Large intestine (tissue), 3 donors: ENCODE results near the gene CYYR1. TPM values are rescaled to one million over a fixed set of nuclear protein-coding genes. Genes with fewer than 3 reads are reported as not detected.

Source experiments
- DNase-seq, 2 donors: peaks; one replicate each; pipeline versions ENCODE4 v3.0.0 to v3.0.0-alpha.2; 2013
- H3K27ac ChIP-seq: one replicate; pipeline ENCODE4 v1.5.1; 2013; ENCODE audit warnings: low read length
- H3K27me3 ChIP-seq: 2 replicates; pipeline ENCODE4 v1.6.1; 2013; ENCODE audit warnings: low read length; ENCODE audit not compliant: control insufficient read depth, insufficient read depth
- H3K36me3 ChIP-seq: 2 replicates; pipeline ENCODE4 v1.6.1; 2013; ENCODE audit warnings: low read length; ENCODE audit not compliant: control insufficient read depth, insufficient read depth
- H3K4me1 ChIP-seq: one replicate; pipeline ENCODE4 v1.6.1; 2013; ENCODE audit warnings: low read length; ENCODE audit not compliant: control insufficient read depth, insufficient read depth
- H3K4me3 ChIP-seq: one replicate; pipeline ENCODE4 v1.5.1; 2013; ENCODE audit warnings: low read length
- H3K9me3 ChIP-seq: one replicate; pipeline ENCODE4 v1.6.1; 2013; ENCODE audit warnings: mild to moderate bottlenecking, low read depth, low read length, moderate library complexity; ENCODE audit not compliant: control insufficient read depth
- WGBS: methylation state at CpG from one replicate; pipeline ENCODE4 v1.1.5; 2013; ENCODE audit warnings: low lambda C conversion rate; ENCODE audit not compliant: insufficient coverage; 5-methylcytosine and 5-hydroxymethylcytosine counted together
- polyA plus RNA-seq: library from polyadenylated mRNA; unstranded; fragments of 120-200 nt; gene quantifications from one replicate; pipeline ENCODE4 v1.2.1, GENCODE V29; 2013

The CYYR1 gene
- polyA plus RNA-seq, 1 donor = 6.4 TPM

GRCh38 chr21:26499495-26499894 lies 73.6 kb downstream of the CYYR1 start:
- no peak for DNase-seq
- no peak overlapping the region for H3K4me3 ChIP-seq
- no peak overlapping the region for H3K27ac ChIP-seq
- no peaks in the 10 kb centered on the region for H3K9me3 ChIP-seq
- no peaks in the 10 kb centered on the region for H3K36me3 ChIP-seq
- H3K4me1 ChIP-seq = no peaks in the 10 kb centered on the region
- no peaks in the 10 kb centered on the region for H3K27me3 ChIP-seq

GRCh38 chr21:26495283-26495849 lies 77.7 kb downstream of the CYYR1 start:
- no CpG with 5 or more reads among the region's 10 CpGs for WGBS
- Histone ChIP-seq H3K4me1 (no peaks in the 10 kb centered on the region), H3K27me3 (no peaks in the 10 kb centered on the region), H3K4me3 (no peak overlapping the region), H3K9me3 (no peaks in the 10 kb centered on the region), H3K36me3 (no peaks in the 10 kb centered on the region), H3K27ac (no peak overlapping the region)
- DNase-seq = no peak

- H3K9me3 ChIP-seq = peaks cover 3% of the 10 kb centered on the region
- no peak overlapping the region for H3K27ac ChIP-seq
- H3K27me3 ChIP-seq = no peaks in the 10 kb centered on the region
- 80% methylated on average over 1 of the region's 3 CpGs for WGBS
- no peak overlapping the region for H3K4me3 ChIP-seq
- no peaks in the 10 kb centered on the region for H3K36me3 ChIP-seq
- no peak for DNase-seq
- H3K4me1 ChIP-seq = no peaks in the 10 kb centered on the region
Measured at GRCh38 chr21:26491663-26492062, 81.4 kb downstream of the CYYR1 start.

- WGBS = no CpG with 5 or more reads among the region's 2 CpGs
- no peaks in the 10 kb centered on the region for H3K36me3 ChIP-seq
- no peak for DNase-seq
Measured at GRCh38 chr21:26490771-26491170, 82.3 kb downstream of the CYYR1 start.

GRCh38 chr21:26489781-26490180 lies 83.3 kb downstream of the CYYR1 start:
- Histone ChIP-seq H3K27me3 (no peaks in the 10 kb centered on the region), H3K9me3 (peaks cover 3% of the 10 kb centered on the region), H3K36me3 (no peaks in the 10 kb centered on the region), H3K4me1 (no peaks in the 10 kb centered on the region), H3K4me3 (no peak overlapping the region), H3K27ac (no peak overlapping the region)
- WGBS = no CpG with 5 or more reads among the region's 6 CpGs
- no peak for DNase-seq

More at GRCh38 chr21:26490771-26491170, 82.3 kb downstream of the CYYR1 start:
- H3K9me3 ChIP-seq = peaks cover 3% of the 10 kb centered on the region
- H3K4me1 ChIP-seq = no peaks in the 10 kb centered on the region
- H3K27me3 ChIP-seq = no peaks in the 10 kb centered on the region
- no peak overlapping the region for H3K4me3 ChIP-seq
- no peak overlapping the region for H3K27ac ChIP-seq

GRCh38 chr21:26487981-26488480 lies 85.1 kb downstream of the CYYR1 start:
- no peak for DNase-seq
- no peaks in the 10 kb centered on the region for H3K4me1 ChIP-seq
- H3K27me3 ChIP-seq = no peaks in the 10 kb centered on the region
- H3K27ac ChIP-seq = no peak overlapping the region
- peaks cover 3% of the 10 kb centered on the region for H3K9me3 ChIP-seq
- H3K36me3 ChIP-seq = no peaks in the 10 kb centered on the region
- H3K4me3 ChIP-seq = no peak overlapping the region
- 83% methylated on average over 1 of the region's 4 CpGs for WGBS

GRCh38 chr21:26473471-26473870 lies 99.6 kb downstream of the CYYR1 start:
- no peak overlapping the region for H3K27ac ChIP-seq
- H3K27me3 ChIP-seq = no peaks in the 10 kb centered on the region
- H3K9me3 ChIP-seq = no peaks in the 10 kb centered on the region
- WGBS = 100% methylated on average over 2 of the region's 2 CpGs
- H3K4me1 ChIP-seq = no peaks in the 10 kb centered on the region
- no peak overlapping the region for H3K4me3 ChIP-seq
- no peak for DNase-seq
- no peaks in the 10 kb centered on the region for H3K36me3 ChIP-seq

GRCh38 chr21:26471099-26471471 lies 102.0 kb downstream of the CYYR1 start:
- WGBS = no CpG with 5 or more reads among the region's 5 CpGs
- no peaks in the 10 kb centered on the region for H3K9me3 ChIP-seq
- DNase-seq = no peak
- H3K4me3 ChIP-seq = no peak overlapping the region
- H3K27ac ChIP-seq = no peak overlapping the region
- no peaks in the 10 kb centered on the region for H3K4me1 ChIP-seq
- H3K36me3 ChIP-seq = no peaks in the 10 kb centered on the region
- no peaks in the 10 kb centered on the region for H3K27me3 ChIP-seq

- H3K36me3 ChIP-seq = no peaks in the 10 kb centered on the region
- no peaks in the 10 kb centered on the region for H3K27me3 ChIP-seq
- WGBS = 94% methylated on average over 2 of the region's 8 CpGs
- H3K9me3 ChIP-seq = no peaks in the 10 kb centered on the region
- H3K4me3 ChIP-seq = no peak overlapping the region
- no peaks in the 10 kb centered on the region for H3K4me1 ChIP-seq
- no peak overlapping the region for H3K27ac ChIP-seq
- no peak for DNase-seq
Measured at GRCh38 chr21:26470351-26471098, 102.6 kb downstream of the CYYR1 start.

- Histone ChIP-seq H3K36me3 (no peaks in the 10 kb centered on the region), H3K4me1 (no peaks in the 10 kb centered on the region), H3K27me3 (no peaks in the 10 kb centered on the region), H3K27ac (no peak overlapping the region), H3K9me3 (no peaks in the 10 kb centered on the region), H3K4me3 (no peak overlapping the region)
- DNase-seq = no peak
- WGBS = no CpG with 5 or more reads among the region's 1 CpG
Measured at GRCh38 chr21:26469789-26470188, 103.3 kb downstream of the CYYR1 start.

- no peak for DNase-seq
- Histone ChIP-seq H3K4me3 (no peak overlapping the region), H3K27me3 (no peaks in the 10 kb centered on the region), H3K27ac (no peak overlapping the region), H3K9me3 (no peaks in the 10 kb centered on the region), H3K36me3 (no peaks in the 10 kb centered on the region), H3K4me1 (no peaks in the 10 kb centered on the region)
- WGBS = 70% methylated on average over 3 of the region's 3 CpGs
Measured at GRCh38 chr21:26465916-26466315, 107.2 kb downstream of the CYYR1 start.
